ENCODE results near the gene BTF3L4. TPM values are rescaled to one million over a fixed set of nuclear protein-coding genes. Genes with fewer than 3 reads are reported as not detected.

BTF3L4 gene
- total RNA-seq: 10 to 100 TPM; 30.9 to 38.9 TPM

GRCh38 chr1:52056163-52056936 is at the start of gene BTF3L4:
Gene BTF3L4 (plus strand): TSS chr1:52056295. CDS start chr1:52059848, 3,553 bp downstream.
- Histone ChIP-seq H3K36me3 (peaks cover 10% of the 10 kb centered on the region), H3K27me3 (replicated peaks; ENCODE audit: insufficient read depth) (no peaks in the 10 kb centered on the region), H3K4me3 (peak within 1 kb of the TSS; percentile 83), H3K4me1 (ENCODE audit: control insufficient read depth in 1 of 2, low read depth in 2 of 2) (peaks cover 12 to 46% of the 10 kb centered on the region in 2 donors), H3K9me3 (no peaks in the 10 kb centered on the region), H3K27ac (peak within 1 kb of the TSS; percentile 82 to 83)
- DNase-seq (ENCODE audit: low spot score) (peak; percentile 86), ATAC-seq (ENCODE audit: insufficient number of reproducible peaks, low FRiP score, low read depth) (peak; percentile 94)
- no peak for TF ChIP-seq CTCF (IDR thresholded peaks at IDR 0.05)

- DNase-seq (ENCODE audit: low spot score) (no peak), ATAC-seq (ENCODE audit: insufficient number of reproducible peaks, low FRiP score, low read depth) (no peak)
- Histone ChIP-seq H3K27ac (no peak overlapping the region), H3K36me3 (no peaks in the 10 kb centered on the region), H3K27me3 (replicated peaks; ENCODE audit: insufficient read depth) (no peaks in the 10 kb centered on the region), H3K9me3 (no peaks in the 10 kb centered on the region), H3K4me3 (no peak overlapping the region), H3K4me1 (ENCODE audit: control insufficient read depth in 1 of 2, low read depth in 2 of 2) (peaks cover 4 to 16% of the 10 kb centered on the region in 2 donors)
- no peak for TF ChIP-seq CTCF (IDR thresholded peaks at IDR 0.05)
Measured at GRCh38 chr1:52007215-52008002, 48.7 kb upstream of the BTF3L4 start.

- Histone ChIP-seq H3K36me3 (no peaks in the 10 kb centered on the region), H3K9me3 (no peaks in the 10 kb centered on the region), H3K27me3 (replicated peaks; ENCODE audit: insufficient read depth) (no peaks in the 10 kb centered on the region), H3K27ac (no peak overlapping the region), H3K4me3 (no peak overlapping the region), H3K4me1 (ENCODE audit: control insufficient read depth in 1 of 2, low read depth in 2 of 2) (peaks cover 4 to 16% of the 10 kb centered on the region in 2 donors)
- DNase-seq (ENCODE audit: low spot score) (no peak), ATAC-seq (ENCODE audit: insufficient number of reproducible peaks, low FRiP score, low read depth) (no peak)
- no peak for TF ChIP-seq CTCF (IDR thresholded peaks at IDR 0.05)
Measured at GRCh38 chr1:52008071-52008809, 47.9 kb upstream of the BTF3L4 start.

GRCh38 chr1:52022133-52022532 is 34.0 kb upstream of the BTF3L4 start:
- ATAC-seq (ENCODE audit: insufficient number of reproducible peaks, low FRiP score, low read depth) (no peak), DNase-seq (ENCODE audit: low spot score) (no peak)
- Histone ChIP-seq H3K27me3 (replicated peaks; ENCODE audit: insufficient read depth) (no peaks in the 10 kb centered on the region), H3K36me3 (peaks cover 38% of the 10 kb centered on the region), H3K4me1 (ENCODE audit: control insufficient read depth in 1 of 2, low read depth in 2 of 2) (no peaks in the 10 kb centered on the region), H3K27ac (no peak overlapping the region), H3K9me3 (no peaks in the 10 kb centered on the region), H3K4me3 (no peak overlapping the region)
- no peak for TF ChIP-seq CTCF (IDR thresholded peaks at IDR 0.05)

- Histone ChIP-seq H3K4me3 (no peak overlapping the region), H3K27ac (no peak overlapping the region), H3K36me3 (peaks cover 33% of the 10 kb centered on the region), H3K27me3 (replicated peaks; ENCODE audit: insufficient read depth) (no peaks in the 10 kb centered on the region), H3K4me1 (ENCODE audit: control insufficient read depth in 1 of 2, low read depth in 2 of 2) (peaks cover 7 to 11% of the 10 kb centered on the region in 2 donors), H3K9me3 (no peaks in the 10 kb centered on the region)
- DNase-seq (ENCODE audit: low spot score) (no peak), ATAC-seq (ENCODE audit: insufficient number of reproducible peaks, low FRiP score, low read depth) (no peak)
- no peak for TF ChIP-seq CTCF (IDR thresholded peaks at IDR 0.05)
Measured at GRCh38 chr1:52026278-52026677, 29.8 kb upstream of the BTF3L4 start.

Measured in thoracic aorta (tissue), 2 donors.